Astrocyte of the spinal cord (primary cell): ENCODE data around the gene SYT8.

Source experiments
- DNase-seq: peaks from one replicate; pipeline ENCODE4 v3.0.0; 2011; ENCODE audit warnings: low read depth, low spot score
- H3K4me3 ChIP-seq: 2 replicates; pipeline ENCODE4 v1.5.1; 2011; ENCODE audit warnings: low read depth, mild to moderate bottlenecking, low read length, moderate library complexity
- CTCF ChIP-seq: IDR thresholded peaks from 2 replicates; pipeline ENCODE4 v1.5.1; 2012; ENCODE audit warnings: low read depth, mild to moderate bottlenecking, low read length, inconsistent platforms
- in situ Hi-C: cut with HindIII; loops from 2 replicates; pipeline ENCODE4 v1.10.0; 2017; ENCODE audit warnings: low sequenced_read_pairs

SYT8 gene

GRCh38 chr11:1817000-1817399, 17.8 kb upstream of the SYT8 start:
- in situ Hi-C loops: no loop called here
- no peak for DNase-seq
- H3K4me3 ChIP-seq: no peak overlapping the region
- no peak for TF ChIP-seq CTCF

GRCh38 chr11:1817511-1817910, 17.3 kb upstream of the SYT8 start:
- no peak overlapping the region for H3K4me3 ChIP-seq
- DNase-seq: no peak
- in situ Hi-C loops: no loop called here
- no peak for TF ChIP-seq CTCF

- no peak overlapping the region for H3K4me3 ChIP-seq
- TF ChIP-seq CTCF: no peak
- in situ Hi-C loops: no loop called here
- DNase-seq: no peak
Observed at GRCh38 chr11:1819074-1819473, 15.7 kb upstream of the SYT8 start.

GRCh38 chr11:1820463-1821325, 14.1 kb upstream of the SYT8 start:
- H3K4me3 ChIP-seq: no peak overlapping the region
- DNase-seq: no peak
- in situ Hi-C loops: no loop called here
- no peak for TF ChIP-seq CTCF

- no peak for DNase-seq
- no peak for TF ChIP-seq CTCF
- no peak overlapping the region for H3K4me3 ChIP-seq
- in situ Hi-C loops: no loop called here
Observed at GRCh38 chr11:1821562-1821961, 13.2 kb upstream of the SYT8 start.

- no peak for TF ChIP-seq CTCF
- in situ Hi-C loops: no loop called here
- no peak for DNase-seq
- no peak overlapping the region for H3K4me3 ChIP-seq
Observed at GRCh38 chr11:1822648-1823375, 12.0 kb upstream of the SYT8 start.
